ENCODE data around the gene IFNG. TPM values are rescaled to one million over a fixed set of nuclear protein-coding genes. Genes with fewer than 3 reads are reported as not detected.
A peak's percentile ranks its signal among the peaks of the same experiment; 100 is the strongest.

The IFNG gene
- total RNA-seq, 1 experiment from 2014 or later, result not detected

- intact Hi-C loops (cut with micrococcal nuclease; ENCODE audit: unreplicated experiment), result no loop called here
- no peaks in the 10 kb centered on the region for H3K36me3 ChIP-seq (ENCODE audit: low read depth)
Observed at GRCh38 chr12:68163560-68164081, 4.1 kb upstream of the IFNG start.

DNA sequence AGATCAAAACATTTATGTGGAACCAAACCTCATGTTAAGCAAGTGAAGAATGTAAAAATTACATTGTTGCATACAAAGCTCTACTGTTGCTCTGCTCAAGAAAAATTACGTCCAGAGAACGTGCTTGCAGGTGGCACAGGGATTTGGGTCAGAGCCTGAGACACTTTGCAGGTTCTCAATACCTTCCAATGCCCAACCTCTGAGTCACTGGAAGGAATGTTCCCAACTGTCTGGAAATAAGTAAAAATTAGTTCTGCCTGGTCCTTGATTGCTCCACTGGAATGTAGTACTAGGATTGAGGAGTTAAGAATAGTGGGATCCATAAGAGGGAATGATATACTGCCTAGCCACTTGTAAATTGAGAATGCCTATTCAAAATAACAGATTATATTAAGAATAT is 2.8 kb upstream of the IFNG start:
- Histone ChIP-seq H2AFZ (no peak overlapping the region), H3K9me3 (ENCODE audit: insufficient read depth, low read depth) (no peaks in the 10 kb centered on the region), H3K79me2 (ENCODE audit: low read depth) (no peaks in the 10 kb centered on the region), H3F3A (ENCODE audit: insufficient read depth, low read depth) (no peaks in the 10 kb centered on the region), H3K4me3 (no peak overlapping the region), H3K4me2 (no peak overlapping the region), H3K27ac (no peak overlapping the region), H4K20me1 (ENCODE audit: insufficient read depth) (no peaks in the 10 kb centered on the region), H3K36me3 (ENCODE audit: low read depth) (no peaks in the 10 kb centered on the region), H3K9me2 (ENCODE audit: insufficient read depth) (no peaks in the 10 kb centered on the region), H3K4me1 (replicated peaks; ENCODE audit: insufficient read depth) (no peaks in the 10 kb centered on the region), H3K27me3 (ENCODE audit: insufficient read depth, low read depth) (no peaks in the 10 kb centered on the region)
- CTCF ChIA-PET, result no interaction called here
- DNase-seq, result no peak
- intact Hi-C loops (cut with micrococcal nuclease; ENCODE audit: unreplicated experiment), result no loop called here
- POLR2A ChIA-PET (ENCODE audit: unreplicated experiment), result no interaction called here
- TF ChIP-seq EZH2 (IDR thresholded peaks at IDR 0.05; ENCODE audit: low read depth), result no peak
- TF ChIP-seq, protein P1, sequence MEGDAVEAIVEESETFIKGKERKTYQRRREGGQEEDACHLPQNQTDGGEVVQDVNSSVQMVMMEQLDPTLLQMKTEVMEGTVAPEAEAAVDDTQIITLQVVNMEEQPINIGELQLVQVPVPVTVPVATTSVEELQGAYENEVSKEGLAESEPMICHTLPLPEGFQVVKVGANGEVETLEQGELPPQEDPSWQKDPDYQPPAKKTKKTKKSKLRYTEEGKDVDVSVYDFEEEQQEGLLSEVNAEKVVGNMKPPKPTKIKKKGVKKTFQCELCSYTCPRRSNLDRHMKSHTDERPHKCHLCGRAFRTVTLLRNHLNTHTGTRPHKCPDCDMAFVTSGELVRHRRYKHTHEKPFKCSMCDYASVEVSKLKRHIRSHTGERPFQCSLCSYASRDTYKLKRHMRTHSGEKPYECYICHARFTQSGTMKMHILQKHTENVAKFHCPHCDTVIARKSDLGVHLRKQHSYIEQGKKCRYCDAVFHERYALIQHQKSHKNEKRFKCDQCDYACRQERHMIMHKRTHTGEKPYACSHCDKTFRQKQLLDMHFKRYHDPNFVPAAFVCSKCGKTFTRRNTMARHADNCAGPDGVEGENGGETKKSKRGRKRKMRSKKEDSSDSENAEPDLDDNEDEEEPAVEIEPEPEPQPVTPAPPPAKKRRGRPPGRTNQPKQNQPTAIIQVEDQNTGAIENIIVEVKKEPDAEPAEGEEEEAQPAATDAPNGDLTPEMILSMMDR (conservative IDR thresholded peaks at IDR 0.05), result no peak
- BruUV-seq (replicated peaks), result no TSS peak

More at GRCh38 chr12:68163560-68164081, 4.1 kb upstream of the IFNG start:
- no peaks in the 10 kb centered on the region for H3K9me3 ChIP-seq (ENCODE audit: insufficient read depth, low read depth)
- H3K9me2 ChIP-seq (ENCODE audit: insufficient read depth), result 0 out of 2 replicates have a peak, but pooled peaks cover 5% of the 10 kb centered on the region
- no peak overlapping the region for H3K4me2 ChIP-seq
- DNase-seq, result no peak
- no peaks in the 10 kb centered on the region for H3K79me2 ChIP-seq (ENCODE audit: low read depth)
- H3K4me1 ChIP-seq (replicated peaks; ENCODE audit: insufficient read depth), result no peaks in the 10 kb centered on the region
- TF ChIP-seq EZH2 (IDR thresholded peaks at IDR 0.05; ENCODE audit: low read depth), result no peak
- TF ChIP-seq, protein P1 (conservative IDR thresholded peaks at IDR 0.05), result no peak
- H3K27ac ChIP-seq, result no peak overlapping the region
- H2AFZ ChIP-seq, result no peak overlapping the region
- H3K27me3 ChIP-seq (ENCODE audit: insufficient read depth, low read depth), result no peaks in the 10 kb centered on the region
- no TSS peak for BruUV-seq (replicated peaks)
- H3F3A ChIP-seq (ENCODE audit: insufficient read depth, low read depth), result no peaks in the 10 kb centered on the region
- POLR2A ChIA-PET (ENCODE audit: unreplicated experiment), result no interaction called here
- CTCF ChIA-PET, result no interaction called here
- H4K20me1 ChIP-seq (ENCODE audit: insufficient read depth), result no peaks in the 10 kb centered on the region
- no peak overlapping the region for H3K4me3 ChIP-seq

- intact Hi-C loops (cut with micrococcal nuclease; ENCODE audit: unreplicated experiment), result loop anchor here (1.0 kb wide), 1 partner anchor 118 kb away; no protein-coding TSS in a partner anchor
- H2AFZ ChIP-seq, result no peak overlapping the region
- no peaks in the 10 kb centered on the region for H3F3A ChIP-seq (ENCODE audit: insufficient read depth, low read depth)
- no peaks in the 10 kb centered on the region for H3K36me3 ChIP-seq (ENCODE audit: low read depth)
- CTCF ChIA-PET, result interaction anchor here (0.6 to 1.0 kb wide), 3 partner anchors 119 to 802 kb away, joined by 3 to 16 read pairs (median 7); no protein-coding TSS in a partner anchor
- no peak overlapping the region for H3K27ac ChIP-seq
- POLR2A ChIA-PET (ENCODE audit: unreplicated experiment), result interaction anchor here (0.6 kb wide), 2 partner anchors 446 to 933 kb away, joined by 3 to 11 read pairs; no protein-coding TSS in a partner anchor
- H3K4me2 ChIP-seq, result no peak overlapping the region
- no peaks in the 10 kb centered on the region for H4K20me1 ChIP-seq (ENCODE audit: insufficient read depth)
- H3K27me3 ChIP-seq (ENCODE audit: insufficient read depth, low read depth), result no peaks in the 10 kb centered on the region
- H3K79me2 ChIP-seq (ENCODE audit: low read depth), result no peaks in the 10 kb centered on the region
- H3K4me1 ChIP-seq (replicated peaks; ENCODE audit: insufficient read depth), result no peaks in the 10 kb centered on the region
- no TSS peak for BruUV-seq (replicated peaks)
- H3K4me3 ChIP-seq, result no peak overlapping the region
- H3K9me2 ChIP-seq (ENCODE audit: insufficient read depth), result no peaks in the 10 kb centered on the region
- H3K9me3 ChIP-seq (ENCODE audit: insufficient read depth, low read depth), result no peaks in the 10 kb centered on the region
- DNase-seq, result no peak
- TF ChIP-seq, protein P1 (conservative IDR thresholded peaks at IDR 0.05), result peak; percentile 68
- TF ChIP-seq EZH2 (IDR thresholded peaks at IDR 0.05; ENCODE audit: low read depth), result no peak
Observed at GRCh38 chr12:68158432-68158831, 1.1 kb downstream of the IFNG start.
